IPS-NIHi11 (cell line): ENCODE measurements around the gene PXDN.

Source experiments
- DNase-seq: peaks from one replicate; pipeline ENCODE4 v3.0.0; 2012; ENCODE audit warnings: mixed read lengths, low spot score

The PXDN gene

GRCh38 chr2:1754046-1754445 lies 9.7 kb upstream of the PXDN start:
- DNase-seq, result no peak

DNA sequence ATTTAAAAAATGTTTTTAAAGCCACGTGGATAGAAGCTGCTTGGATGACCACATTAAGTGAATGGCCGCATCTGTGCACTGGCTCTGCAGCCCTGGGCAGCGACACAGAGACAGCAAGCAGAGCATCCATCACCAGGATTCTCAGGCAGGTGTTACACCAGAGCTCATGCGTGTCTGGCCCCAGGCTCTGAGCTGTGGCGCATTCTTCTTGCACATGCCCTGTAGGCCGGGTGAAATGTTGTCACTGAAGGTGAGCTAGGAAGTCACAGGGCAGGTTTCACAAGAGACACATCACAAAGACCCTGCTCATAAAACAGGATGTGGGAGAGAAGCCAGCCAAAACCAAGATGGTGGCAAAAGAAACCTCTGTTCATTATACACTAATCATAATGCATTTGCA lies 8.4 kb upstream of the PXDN start:
- DNase-seq, result no peak

DNA sequence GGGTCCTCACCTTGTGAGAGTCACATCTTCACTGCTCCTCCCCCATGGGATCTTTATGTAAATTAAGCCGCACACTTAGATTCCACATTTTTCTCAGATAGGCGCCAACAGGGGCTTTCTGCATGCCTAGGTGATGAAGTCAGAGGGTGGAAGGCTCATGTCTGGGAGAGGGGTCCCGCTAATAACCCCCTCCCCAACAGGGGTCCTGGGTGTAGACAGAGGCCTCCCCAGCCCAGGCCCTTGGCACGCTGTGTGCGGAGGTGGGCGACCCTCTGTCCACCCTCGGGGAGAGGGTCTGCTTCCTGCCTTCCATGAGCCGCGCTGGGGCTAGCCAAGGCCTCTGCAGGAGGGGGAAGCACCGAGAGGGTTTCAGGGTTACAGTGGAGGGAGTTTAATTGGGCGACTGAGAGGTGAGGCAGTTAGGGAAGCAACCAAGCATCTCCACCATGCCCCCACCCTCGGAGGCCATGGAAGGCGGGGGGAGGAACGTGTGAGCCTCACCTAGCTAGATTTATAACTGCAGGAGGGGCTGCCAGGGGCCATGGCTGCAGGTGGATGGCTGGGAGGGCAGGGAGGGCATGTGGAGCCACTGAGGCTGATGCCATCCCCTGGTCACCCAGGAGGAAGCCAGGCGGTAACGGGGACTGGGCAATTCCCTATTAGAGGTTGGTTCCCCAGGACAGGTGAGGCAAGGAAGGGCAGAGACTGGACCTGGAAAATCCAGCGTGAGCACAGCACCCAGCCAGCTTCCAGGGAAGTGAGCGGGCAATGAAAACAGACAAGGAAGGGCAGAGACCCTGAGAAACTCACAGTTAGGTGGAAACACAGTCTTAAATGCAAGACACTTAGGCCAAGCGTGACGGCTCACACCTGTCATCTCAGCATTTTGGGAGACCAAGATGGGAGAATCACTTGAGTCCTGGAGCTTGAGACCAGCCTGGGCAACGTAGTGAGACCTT lies 7.7 kb upstream of the PXDN start:
- no peak for DNase-seq

DNA sequence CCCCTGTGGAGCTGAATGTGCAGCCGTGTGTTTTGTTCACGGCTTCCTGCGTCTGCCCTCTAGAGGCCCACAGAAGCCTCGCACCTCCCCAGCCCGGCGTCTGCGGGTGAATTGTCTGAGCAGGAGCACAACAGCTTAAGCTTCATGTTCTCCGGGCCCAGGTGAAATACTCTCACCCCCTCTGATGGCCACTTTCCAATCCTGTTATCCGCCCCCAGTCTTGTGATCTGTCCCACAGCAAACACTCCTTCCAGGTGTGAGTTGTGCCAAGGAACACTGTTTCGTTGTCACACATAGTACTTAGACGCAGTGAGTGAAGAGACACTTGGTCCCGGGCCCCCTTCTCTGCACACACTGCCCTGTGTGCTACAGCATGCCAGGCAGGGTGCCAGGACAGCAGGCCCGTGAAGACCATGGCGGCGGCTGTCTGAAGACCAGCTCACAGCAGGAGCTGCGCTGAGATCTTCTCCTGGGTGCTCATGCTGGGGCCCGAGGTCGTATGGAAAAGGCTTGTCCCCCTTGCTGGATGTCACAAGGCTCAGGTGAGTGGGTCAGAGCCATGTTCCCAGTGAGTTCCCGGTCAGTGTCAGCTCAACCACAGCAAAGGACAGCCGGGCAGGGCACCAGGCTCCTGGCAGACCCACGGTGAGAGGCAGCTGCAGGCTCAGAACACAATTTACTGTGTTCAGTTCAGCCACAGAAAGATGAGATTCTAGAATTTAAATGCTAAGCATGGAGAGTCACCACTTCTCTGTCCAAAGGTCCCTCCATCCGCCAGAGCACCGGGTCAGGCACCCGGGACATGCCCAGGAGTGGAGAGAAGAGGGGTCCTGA lies 6.8 kb upstream of the PXDN start:
- DNase-seq, result peak; percentile 82

DNA sequence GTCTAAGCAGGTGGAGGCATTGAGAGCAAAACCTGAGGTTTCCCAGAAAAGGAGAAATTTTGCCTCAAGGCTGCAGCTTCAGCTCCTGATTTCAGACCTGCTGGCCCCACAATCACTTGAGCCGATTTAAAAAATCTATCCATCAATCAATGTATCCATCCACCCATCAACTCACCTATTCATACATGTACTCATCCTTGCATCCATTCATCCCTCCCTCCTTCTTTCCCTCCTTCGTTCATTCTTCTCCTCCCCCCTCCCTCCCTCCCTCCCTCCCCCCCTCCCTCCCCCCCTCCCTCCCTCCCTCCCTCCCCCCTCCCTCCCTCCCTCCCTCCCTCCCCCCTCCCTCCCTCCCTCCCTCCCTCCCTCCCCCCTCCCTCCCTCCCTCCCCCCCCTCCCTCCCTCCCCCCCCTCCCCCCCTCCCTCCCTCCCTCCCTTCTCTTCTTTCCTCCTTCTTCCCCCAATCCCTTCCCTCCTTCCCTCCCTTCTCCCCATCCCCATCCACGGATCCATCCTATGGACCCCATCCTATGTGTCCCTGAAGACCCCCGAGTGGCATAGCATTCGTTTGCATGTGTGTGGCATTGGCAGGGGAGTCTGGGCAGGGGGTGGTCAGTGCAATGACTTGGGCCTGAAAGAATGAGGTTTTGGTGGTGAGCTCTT lies 6.1 kb upstream of the PXDN start:
- no peak for DNase-seq

DNA sequence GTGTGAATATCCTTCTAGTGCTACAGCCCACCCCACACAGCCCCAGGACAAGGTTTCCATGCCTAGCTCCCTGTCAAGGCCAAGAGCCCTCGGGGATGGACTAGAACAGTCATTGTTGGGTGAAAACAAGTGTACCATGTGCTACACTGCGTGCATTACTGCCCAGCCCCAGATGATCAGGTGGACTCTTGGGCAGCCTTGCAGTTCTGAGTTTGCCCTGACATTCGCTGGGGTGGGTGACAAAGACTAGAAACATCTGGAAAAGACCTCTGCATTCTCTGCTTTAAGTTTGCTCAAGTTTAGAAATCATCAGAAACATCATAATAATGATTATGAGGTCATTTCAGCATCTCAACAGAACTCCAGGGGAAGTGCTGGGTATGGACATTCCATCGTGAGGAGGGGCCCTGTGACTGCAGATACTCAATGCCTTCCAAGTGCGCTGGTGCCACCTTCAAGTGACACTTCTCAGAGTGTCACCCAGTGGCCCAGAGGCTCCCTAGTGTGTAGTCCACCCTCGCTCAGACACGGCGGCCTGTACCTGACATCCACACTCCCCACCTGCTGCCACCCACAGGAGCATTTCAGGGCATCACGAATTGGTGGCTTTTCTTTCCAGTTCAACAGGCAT lies 5.3 kb upstream of the PXDN start:
- DNase-seq, result no peak

DNA sequence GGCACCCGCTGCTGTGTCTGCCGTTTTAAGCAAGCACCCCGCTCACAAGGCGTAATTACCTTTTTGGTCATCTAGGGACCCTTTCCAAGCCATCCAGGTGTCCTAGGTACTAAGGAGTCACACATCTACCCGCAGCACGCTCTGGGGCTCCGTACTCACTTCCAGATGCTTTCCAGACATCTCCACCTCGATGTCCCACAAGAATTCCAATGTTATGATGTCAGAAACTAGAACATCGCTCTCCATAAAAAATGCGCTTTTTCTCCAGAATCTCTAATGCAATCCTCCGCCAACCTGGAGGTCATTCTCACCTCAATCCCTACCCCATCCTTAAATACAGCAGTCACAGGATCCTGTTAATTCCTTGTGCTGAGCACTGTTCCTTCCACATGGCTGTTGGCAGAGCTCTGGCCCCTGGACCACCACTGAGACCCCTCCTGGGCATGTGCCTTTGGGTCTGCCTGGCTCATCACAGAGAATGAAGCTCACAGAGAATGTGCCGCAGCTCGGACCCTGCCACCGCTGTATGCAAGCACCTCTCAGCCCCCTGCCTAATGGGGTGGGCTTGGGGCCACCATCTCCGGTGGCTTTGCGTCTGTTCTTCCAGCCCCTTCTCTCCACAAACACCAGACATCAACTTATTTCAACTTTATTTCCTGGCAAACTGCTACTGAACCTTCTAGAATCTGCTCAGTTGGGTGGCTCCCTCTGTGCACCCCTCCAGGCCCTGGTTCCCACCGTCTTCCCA lies 4.6 kb upstream of the PXDN start:
- DNase-seq, result no peak

GRCh38 chr2:1748176-1748740 lies 3.9 kb upstream of the PXDN start:
- DNase-seq, result no peak

DNA sequence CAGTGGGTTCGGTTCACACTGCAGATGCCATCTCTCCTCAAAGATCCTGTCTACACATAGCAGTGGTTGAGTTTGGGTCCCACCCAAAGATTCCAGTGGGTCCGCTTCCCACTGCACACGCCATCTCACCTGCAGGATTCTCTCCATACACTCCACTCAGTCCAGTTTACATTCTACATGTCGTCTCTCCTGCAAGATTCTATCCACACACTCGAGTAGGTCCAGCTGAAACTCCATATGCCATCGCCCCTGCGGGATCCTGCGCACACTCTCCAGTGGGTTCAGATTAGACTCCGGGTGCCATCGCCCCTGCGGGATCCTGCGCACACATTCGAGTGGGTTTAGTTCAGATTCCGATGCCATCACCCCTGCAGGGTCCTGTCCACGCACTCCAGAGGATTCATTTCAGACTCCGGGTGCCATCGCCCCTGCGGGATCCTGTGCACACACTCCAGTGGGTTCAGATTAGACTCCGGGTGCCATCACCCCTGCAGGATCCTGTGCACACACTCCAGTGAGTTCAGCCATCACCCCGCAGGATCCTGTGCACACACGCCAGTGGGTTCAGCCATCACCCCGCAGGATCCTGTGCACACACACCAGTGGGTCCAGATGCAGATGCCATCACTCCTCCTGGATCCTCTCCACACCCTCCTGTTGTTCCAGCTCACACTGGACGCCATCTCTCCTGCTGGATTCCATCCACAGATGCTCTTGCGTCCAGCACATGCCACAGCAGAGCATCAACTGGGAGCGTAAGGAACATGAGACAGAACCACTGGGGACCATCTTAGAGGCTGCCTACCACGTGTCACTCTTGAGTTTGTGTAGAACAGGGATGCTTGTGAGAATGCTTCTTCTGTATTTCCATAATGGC lies 3.0 kb upstream of the PXDN start:
- DNase-seq, result no peak

DNA sequence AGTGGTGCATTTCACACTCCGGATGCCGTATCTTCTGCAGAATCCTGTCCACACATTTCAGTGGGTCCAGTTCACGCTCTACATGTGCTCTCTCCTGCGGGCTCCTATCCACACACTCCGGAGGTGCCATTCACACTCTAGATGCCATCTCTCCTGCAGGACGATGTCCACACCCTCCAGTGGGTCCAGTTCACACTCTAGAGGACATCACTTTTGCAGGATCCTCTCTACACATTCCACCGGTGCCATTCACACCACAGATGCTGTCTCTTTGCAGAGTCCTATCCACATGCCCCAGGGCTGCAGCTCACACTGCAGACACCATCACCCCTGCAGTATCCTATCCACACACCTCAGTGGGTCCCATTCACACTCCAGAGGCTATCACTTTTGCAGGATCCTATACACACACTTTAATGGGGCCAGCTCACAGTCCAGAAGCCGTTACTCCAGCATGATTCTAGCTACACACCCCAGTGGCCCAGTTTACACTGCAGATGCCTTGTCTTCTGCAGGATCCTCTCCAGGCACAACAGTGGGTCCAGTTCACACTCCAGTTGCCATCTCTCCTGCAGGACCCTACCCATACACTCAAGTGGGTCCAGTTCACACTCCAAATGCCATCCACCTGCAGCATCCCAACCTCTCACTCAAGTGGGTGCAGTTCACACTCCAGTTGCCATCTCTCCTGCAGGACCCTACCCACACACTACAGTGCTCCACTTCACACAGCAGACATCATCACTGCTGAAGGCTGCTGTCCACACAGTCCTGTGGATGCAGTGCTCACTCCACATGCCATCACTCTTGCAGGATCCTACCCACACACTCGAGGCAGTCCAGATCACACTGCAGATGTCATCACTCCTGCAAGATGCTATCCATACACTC lies 2.1 kb upstream of the PXDN start:
- DNase-seq, result no peak

DNA sequence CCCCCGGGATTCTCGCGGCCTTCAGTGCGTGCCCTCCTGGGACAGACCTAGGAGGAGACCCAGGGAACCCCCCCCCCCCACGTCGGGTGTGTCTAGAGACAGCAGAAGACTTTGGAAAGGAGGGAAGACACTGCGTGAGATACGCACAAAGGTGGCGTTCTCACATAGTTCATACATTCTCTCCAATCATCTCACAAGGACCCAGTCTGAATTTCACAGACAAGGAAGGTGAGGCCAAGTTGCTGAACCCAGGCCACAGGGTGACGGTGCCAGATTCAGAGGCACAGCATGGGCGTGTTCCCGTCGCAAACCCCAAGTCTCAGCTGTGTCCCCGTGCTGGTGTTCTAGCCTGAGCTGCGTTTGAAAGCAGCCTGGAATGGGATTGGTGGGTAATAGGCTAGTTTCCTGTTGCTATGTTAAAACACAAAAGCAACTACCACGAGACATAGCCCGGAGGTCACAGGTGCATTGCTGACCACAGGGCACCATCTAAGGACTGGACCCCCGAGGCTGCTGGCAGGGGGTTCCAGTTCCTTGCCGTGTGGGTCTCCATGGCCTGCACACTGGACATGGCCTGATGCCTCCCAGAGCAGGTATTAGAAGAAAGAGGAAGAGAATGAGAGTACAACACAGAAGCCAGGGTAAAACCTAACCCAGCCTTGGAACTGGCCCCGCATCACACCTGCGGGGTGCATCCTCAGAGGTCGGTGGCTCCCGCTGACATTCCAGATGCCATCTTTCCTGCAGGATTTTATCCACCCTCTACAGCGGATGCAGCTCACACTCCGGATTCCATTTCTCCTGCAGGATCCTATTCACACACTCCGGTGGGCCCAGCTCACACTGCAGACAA lies 1.1 kb upstream of the PXDN start:
- no peak for DNase-seq

GRCh38 chr2:1744151-1744445 lies 217 bp downstream of the PXDN start:
- no peak for DNase-seq

- DNase-seq, result peak; percentile 78
Measured at GRCh38 chr2:1743396-1744150, 742 bp downstream of the PXDN start.

DNA sequence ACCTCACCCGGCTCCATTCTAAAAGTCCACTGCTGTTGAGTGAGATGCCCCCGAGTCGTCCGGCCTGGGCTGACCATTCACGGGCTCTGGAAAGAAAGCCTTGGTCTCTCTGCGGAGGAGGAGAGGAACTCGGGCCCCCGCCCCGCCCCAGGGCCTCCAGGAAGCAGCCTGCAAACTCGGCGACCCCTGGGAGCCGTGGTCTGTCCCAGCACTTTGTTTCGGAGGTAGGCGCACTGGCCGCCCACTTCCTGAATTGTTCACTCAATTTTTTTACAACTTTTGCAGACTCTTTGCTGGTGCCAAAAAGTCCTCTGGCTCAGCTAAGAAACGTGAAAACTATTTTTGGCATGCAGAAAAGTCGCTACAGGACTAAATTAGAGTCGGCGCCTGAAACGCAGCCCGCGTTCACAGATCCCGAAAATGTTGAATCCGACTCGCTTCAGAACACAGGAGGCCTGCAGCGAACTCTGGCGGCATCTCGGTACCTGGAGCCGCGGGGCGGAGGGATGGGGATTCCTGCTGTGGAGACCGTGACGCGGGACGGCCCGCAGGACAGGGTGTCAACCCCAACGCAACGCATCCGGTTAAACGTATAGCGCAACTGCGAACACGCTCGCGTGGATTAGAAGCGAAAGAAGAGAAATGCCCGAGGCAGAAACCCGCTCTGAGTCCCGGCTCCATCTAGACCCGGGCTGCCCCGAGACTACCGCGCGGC lies 1.5 kb downstream of the PXDN start:
- DNase-seq, result peak; percentile 76

GRCh38 chr2:1742301-1742680 lies 2.0 kb downstream of the PXDN start:
- DNase-seq, result no peak

- no peak for DNase-seq
Measured at GRCh38 chr2:1741851-1742250, 2.5 kb downstream of the PXDN start.
